CD4-positive, alpha-beta T cell treated with Interleukin-6 at 100 ng/mL for 8 hours (primary cell): ENCODE results near the gene HES7.
A peak's percentile ranks its signal among the peaks of the same experiment; 100 is the strongest.
"Not testable (repeated sequence)": the region's sequence is repeated elsewhere in the genome, so short reads cannot be mapped to it uniquely, and the experiment has no call there.

ENCODE experiments used
- DNase-seq: peaks from one replicate; pipeline ENCODE4 v3.0.0-alpha.2; 2020; ENCODE audit warnings: mixed read lengths, low spot score

HES7 gene

GRCh38 chr17:8123695-8124349 lies at the start of gene HES7:
Gene HES7 (minus strand): TSS chr17:8124106. CDS start chr17:8124084, 22 bp downstream.
- no peak for DNase-seq

GRCh38 chr17:8173056-8173870 lies 49.4 kb upstream of the HES7 start:
- DNase-seq, result peak; percentile 87

DNA sequence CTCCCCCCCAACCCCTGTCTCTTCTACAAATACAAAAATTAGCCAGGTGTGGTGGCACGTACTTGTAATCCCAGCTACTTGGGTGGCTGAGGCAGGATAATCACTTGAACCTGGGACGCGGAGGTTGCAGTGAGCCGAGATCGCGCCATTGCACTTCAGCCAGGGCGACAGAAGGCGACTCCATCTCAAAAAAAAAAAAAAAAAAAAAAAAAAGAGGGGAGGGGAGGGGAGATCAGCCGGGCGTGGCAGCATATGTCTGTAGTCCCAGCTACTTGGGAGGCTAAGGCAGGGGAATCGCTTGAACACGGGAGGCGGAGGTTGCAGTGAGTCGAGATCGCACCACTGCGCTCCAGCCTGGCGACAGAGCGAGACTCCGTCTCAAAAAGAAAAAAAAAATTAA lies 46.3 kb upstream of the HES7 start:
- DNase-seq, result not testable (repeated sequence)

DNA sequence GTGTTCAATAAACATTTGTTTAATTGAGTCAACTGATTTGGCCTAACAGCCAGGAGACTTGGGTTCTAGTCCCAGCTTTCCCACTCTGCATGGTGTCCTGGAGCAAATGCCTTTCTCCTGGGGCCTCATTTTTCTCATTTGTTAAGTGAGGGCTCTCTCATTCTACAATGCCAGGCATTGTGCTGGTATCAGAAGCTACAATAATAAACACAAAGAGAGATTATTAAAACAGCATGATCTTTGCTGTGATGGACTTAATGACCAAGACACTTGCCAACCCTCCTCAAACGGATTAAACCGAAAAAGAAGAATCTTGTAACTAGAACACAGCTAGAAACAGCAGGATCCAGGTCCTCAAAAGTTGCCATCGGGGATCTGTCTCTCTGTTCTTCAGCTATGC lies 43.6 kb upstream of the HES7 start:
- DNase-seq, result no peak

- DNase-seq, result no peak
Observed at GRCh38 chr17:8166731-8167130, 42.8 kb upstream of the HES7 start.

DNA sequence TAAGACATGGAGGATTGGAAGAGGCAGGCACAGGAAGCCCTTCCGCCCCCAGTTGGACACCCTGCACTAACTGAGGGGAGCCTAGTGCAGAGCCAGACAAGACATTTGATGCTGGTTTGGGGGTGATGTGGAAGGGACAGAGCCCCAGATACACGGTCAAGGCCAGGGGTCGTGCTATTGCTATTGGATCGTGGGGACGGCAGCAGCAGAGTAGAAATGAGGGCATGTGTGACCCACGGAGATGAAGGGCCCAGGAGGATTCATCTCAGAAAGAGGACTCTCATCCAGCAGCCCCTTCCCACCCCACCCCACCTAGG lies 40.9 kb upstream of the HES7 start:
- DNase-seq, result no peak

DNA sequence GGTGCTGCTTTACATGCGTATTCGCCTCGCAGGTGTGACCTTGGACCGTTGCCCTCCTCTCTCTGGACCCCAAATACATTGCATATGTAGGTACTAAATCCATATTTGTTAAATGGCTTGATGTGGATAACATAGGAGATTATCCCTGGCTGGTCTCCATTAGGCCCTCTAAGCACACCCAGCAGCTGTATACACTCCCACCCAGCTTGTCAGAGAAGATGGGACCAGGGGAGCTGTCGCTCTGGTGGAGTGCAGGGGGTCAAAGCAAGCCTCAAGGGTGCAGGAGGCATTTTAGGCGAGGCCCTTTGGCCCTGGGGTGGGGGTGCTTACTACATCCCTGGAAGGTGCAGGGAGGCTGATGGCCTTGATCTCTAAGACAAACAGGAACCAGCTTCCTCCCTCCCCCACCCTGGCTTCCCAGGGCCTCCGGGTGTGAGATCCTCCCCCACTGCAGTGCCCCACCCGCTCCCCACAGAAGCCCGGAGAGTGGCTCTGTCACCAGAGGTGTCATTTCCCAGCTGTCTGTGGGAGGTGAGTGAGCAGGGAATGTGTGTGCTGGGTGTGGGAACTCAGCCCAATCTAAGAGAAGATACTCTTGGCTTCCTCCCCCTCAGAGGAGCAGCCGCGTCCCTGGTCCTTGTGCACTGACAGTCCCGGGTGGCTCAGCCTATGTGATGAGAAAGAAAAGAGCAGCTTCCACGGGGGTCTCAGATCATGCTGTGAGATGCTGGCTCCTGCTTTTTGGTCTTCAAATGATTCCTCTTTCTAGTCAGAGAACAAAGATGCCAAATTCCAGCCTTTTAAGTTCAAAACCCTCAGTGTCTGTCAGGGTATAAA lies 40.3 kb upstream of the HES7 start:
- DNase-seq, result peak; percentile 83

DNA sequence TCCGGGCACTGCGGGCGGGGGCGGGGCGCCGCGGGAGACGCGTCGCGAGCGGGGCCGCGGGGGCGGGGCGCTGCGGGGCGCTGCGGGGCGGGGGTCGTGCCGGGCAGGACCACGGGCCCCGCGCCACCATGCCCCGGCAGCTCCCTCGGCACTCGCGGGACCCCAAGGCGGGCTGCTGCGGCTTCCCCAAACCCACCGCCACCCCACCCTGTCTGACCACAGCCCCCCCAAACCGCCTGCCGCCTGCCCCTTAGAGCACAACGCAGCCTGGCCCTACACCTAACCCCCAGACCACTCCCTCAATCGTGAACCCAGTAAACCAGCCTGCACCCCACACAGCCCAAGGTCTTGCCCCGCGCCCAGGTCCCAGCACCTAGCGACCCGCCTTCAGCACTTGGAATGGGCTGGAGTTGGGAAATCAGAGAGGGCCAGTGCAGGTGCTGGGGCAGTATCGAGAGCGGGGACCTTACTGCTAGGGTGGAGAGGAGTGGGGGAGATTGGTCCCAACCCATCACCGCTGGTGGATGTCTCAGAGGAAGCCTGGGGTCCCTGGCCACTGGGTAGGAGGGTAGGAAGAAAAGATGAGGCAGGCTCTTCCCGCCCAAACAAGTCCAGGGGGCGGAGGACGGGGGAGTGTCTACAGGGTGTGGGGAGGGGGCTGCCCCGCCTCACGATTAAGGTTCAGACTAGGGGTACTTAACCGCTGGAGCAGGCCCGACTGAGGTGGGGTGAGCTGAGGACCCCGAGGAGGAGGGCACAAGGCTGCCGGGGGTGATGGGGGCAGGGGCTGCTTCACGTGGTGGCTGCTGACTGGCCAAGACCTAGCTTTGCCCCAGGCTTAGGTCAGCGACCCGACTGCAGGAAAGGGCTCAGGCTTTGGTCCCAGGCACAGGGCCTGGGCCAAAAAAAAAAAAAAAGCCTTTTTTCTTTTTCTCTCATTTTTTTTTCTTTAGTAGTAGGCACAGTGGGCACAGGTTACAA lies 39.4 kb upstream of the HES7 start:
- no peak for DNase-seq

DNA sequence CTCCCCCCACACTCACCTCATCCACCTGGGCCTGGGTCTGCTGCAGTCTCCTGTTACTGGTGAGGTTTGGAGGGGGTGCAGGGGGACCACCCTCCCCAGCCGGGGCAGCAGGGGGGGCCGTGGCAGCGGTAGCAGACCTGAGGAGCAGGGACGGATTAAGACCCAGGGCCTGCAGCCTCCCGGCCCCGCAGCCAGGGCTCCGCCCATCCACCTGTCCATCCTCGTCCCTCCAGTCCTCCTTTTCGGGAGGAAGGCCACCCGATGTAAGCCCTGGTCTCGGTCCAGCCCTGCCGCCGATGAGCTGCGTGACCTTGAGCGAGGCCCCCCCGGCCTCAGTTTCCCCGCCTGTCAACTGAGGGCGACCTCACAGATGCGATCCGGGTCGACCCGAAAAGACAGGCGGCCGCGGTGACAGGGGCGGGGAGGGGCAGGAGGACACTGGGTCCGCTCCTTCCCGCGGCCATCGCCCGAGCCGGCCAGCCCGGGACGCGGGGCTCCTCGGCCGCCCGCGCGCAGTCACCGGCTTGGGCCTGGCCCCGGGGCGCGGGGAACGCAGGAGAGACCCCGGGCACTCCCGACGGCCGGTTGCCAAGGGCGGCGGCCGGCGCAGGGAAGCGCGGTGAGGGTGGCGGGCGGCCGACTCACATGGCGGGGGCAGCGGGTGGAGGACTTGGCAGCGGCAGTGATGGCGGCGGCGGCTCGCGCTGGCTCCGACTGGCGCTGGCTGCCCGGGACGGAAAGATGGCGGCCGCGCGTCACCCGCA lies 38.5 kb upstream of the HES7 start, which contains the start of gene VAMP2:
TSS of gene VAMP2 (minus strand) at position 716 of the 764 bp plus-strand sequence. CDS start at position 647, 69 bp downstream.
- peak; percentile 81 for DNase-seq

- DNase-seq, result no peak
Observed at GRCh38 chr17:8161289-8162232, 37.7 kb upstream of the HES7 start.

GRCh38 chr17:8160741-8161221 lies 36.9 kb upstream of the HES7 start:
- no peak for DNase-seq

GRCh38 chr17:8160224-8160577 lies 36.3 kb upstream of the HES7 start:
- DNase-seq, result no peak

GRCh38 chr17:8159459-8160223 lies 35.7 kb upstream of the HES7 start:
- no peak for DNase-seq

GRCh38 chr17:8159032-8159400 lies 35.1 kb upstream of the HES7 start:
- no peak for DNase-seq

GRCh38 chr17:8158267-8159031 lies 34.5 kb upstream of the HES7 start:
- DNase-seq, result peak; percentile 84

GRCh38 chr17:8156246-8156992 lies 32.5 kb upstream of the HES7 start:
- peak; percentile 100 for DNase-seq

- no peak for DNase-seq
Observed at GRCh38 chr17:8155996-8156245, 32.0 kb upstream of the HES7 start.
